ENCODE data around the gene MARK1.

DNA sequence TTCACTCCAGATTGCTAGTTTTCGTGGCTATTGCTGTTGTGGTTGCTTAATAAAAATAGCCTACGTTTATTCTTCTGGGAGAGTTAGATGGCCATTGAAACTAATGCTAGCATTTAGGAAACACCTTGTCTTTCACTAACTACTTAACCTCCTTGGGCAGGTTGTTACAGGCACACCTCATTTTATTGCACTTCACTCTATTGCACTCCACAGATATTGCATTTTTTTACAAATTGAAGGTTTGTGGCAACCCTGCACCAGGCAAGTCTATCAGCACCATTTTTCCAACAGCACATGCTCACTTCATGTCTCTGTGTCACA is 11.3 kb upstream of the MARK1 start:
- TF ChIP-seq CTCF (IDR thresholded peaks at IDR 0.05) (no peak), EZH2 (IDR thresholded peaks at IDR 0.05; ENCODE audit: borderline replicate concordance, insufficient read depth, low read depth, low read length, poor library complexity, severe bottlenecking) (no peak)

All from B cell (primary cell).